Epithelial cell of esophagus (primary cell): ENCODE results near the gene HERPUD1.
A peak's percentile ranks its signal among the peaks of the same experiment; 100 is the strongest.

Experiments used
- DNase-seq: peaks from one replicate; pipeline ENCODE4 v3.0.0; 2010; ENCODE audit warnings: low read depth
- H3K4me3 ChIP-seq: 2 replicates; pipeline ENCODE4 v1.5.1; 2011; ENCODE audit warnings: mild to moderate bottlenecking, low read length, control low read depth
- TF ChIP-seq, protein P1 (sequence below): IDR thresholded peaks from 2 replicates; pipeline ENCODE4 v1.5.1; 2011; ENCODE audit warnings: low read depth, mild to moderate bottlenecking, low read length, control low read depth, inconsistent platforms; ENCODE audit not compliant: insufficient read depth; ENCODE audit errors: missing control alignments

Gene HERPUD1

GRCh38 chr16:56950455-56950854, 18.5 kb downstream of the HERPUD1 start:
- TF ChIP-seq, protein P1, sequence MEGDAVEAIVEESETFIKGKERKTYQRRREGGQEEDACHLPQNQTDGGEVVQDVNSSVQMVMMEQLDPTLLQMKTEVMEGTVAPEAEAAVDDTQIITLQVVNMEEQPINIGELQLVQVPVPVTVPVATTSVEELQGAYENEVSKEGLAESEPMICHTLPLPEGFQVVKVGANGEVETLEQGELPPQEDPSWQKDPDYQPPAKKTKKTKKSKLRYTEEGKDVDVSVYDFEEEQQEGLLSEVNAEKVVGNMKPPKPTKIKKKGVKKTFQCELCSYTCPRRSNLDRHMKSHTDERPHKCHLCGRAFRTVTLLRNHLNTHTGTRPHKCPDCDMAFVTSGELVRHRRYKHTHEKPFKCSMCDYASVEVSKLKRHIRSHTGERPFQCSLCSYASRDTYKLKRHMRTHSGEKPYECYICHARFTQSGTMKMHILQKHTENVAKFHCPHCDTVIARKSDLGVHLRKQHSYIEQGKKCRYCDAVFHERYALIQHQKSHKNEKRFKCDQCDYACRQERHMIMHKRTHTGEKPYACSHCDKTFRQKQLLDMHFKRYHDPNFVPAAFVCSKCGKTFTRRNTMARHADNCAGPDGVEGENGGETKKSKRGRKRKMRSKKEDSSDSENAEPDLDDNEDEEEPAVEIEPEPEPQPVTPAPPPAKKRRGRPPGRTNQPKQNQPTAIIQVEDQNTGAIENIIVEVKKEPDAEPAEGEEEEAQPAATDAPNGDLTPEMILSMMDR: no peak
- DNase-seq: no peak
- H3K4me3 ChIP-seq: no peak overlapping the region

DNA sequence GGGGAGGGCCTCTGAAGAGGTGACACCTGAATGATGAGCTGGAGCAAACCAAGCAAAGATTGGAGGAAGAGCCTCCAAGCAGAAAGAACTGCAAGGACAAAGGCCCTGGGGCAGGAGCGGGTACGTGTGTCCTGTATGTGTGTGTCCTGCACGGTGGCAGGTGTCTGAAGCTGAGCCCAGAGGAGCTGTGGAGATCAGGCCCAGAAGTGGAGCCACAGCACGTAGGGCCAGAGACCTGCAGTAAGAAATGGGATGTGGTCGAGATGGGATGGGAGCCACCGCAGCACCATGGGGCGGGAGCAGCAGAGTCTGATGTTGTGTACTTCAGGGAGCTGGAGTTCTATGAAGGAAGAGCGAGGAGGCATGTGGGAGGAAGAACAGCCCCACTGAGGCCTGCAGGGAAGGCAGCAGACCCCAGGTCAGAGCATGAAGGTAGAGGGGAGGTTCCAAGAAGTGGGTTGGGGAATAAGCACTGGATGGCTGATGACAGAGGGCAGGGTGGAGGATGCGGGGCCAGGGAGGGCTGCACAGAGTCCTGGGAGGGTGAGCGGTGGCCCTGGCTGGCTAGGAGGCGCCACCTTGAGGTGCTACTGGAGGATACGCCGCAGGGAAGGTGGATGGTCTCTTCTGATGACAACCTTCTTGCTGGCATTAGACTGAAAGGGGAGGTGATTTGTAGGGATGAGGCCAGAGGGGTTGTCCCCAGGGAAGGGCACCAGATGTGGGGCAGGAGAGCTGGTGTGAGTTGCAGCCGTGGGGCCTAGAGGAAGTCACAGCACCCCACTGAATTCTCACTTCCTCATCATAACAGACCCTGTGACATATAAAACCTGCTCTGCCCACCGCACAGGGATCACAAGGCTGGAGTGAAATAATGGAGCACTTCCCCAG, 19.2 kb downstream of the HERPUD1 start:
- no peak overlapping the region for H3K4me3 ChIP-seq
- TF ChIP-seq, protein P1: peak; percentile 62

GRCh38 chr16:56953006-56953405, 21.1 kb downstream of the HERPUD1 start:
- TF ChIP-seq, protein P1: no peak

More for the DNA sequence above, 19.2 kb downstream of the HERPUD1 start:
- peak; percentile 52 for DNase-seq

DNA sequence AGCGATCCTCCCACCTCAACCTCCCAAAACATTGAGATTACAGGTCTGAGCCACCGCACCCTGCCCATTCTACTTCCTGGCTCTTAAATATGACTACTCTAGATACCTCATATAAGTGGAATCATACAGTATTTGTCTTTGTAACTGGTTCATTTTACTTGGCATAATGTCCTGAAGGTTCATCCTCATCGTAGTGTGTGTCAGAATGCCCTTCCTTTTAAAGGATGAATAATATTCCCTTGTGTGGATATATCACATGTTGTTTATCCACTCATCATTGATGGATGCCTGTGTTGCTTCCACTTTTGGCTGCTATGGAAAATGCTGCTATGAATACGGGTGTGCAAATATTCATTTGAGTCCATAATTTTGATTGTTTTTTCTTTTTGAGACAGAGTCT, 24.1 kb downstream of the HERPUD1 start:
- no peak for DNase-seq
- no peak overlapping the region for H3K4me3 ChIP-seq
- TF ChIP-seq, protein P1: no peak

More at GRCh38 chr16:56953006-56953405, 21.1 kb downstream of the HERPUD1 start:
- no peak overlapping the region for H3K4me3 ChIP-seq
- no peak for DNase-seq

GRCh38 chr16:56956756-56957155, 24.8 kb downstream of the HERPUD1 start:
- DNase-seq: no peak
- TF ChIP-seq, protein P1: no peak
- no peak overlapping the region for H3K4me3 ChIP-seq

DNA sequence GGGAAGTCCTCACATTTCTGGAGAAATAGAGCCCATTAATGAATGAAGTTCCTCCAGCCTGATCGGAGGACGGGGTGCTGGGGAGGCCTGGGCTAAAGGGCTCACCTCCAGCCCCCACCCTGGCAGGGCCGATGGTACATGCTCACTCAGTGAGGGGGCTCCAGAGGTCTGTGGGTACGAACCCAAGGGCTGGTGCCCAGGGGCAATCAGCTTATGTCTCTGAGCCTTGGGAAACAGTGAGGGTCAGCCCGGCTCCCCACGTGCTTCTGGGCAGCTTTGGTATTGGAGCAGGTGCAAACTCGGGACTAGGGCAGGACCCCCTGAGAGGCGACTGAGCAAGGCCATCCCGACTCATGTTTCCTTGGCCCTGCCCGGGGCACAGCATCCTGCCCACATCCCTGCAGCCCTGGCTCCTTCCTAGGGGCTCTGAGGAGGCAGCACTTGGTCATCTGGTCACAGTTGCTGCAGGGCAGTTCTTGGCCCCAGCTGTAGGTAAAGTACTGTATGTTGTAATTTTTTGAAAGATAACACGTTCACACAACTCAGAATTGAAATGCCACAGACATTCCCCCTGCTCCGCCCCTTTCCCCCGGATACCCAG, 28.8 kb downstream of the HERPUD1 start:
- no peak for DNase-seq
- H3K4me3 ChIP-seq: no peak overlapping the region
- TF ChIP-seq, protein P1: no peak

- no peak for DNase-seq
- H3K4me3 ChIP-seq: no peak overlapping the region
- TF ChIP-seq, protein P1: no peak
Measured at GRCh38 chr16:56961386-56961785, 29.4 kb downstream of the HERPUD1 start.
